ENCODE data around the gene PCDHGA4.

Gene PCDHGA4

DNA sequence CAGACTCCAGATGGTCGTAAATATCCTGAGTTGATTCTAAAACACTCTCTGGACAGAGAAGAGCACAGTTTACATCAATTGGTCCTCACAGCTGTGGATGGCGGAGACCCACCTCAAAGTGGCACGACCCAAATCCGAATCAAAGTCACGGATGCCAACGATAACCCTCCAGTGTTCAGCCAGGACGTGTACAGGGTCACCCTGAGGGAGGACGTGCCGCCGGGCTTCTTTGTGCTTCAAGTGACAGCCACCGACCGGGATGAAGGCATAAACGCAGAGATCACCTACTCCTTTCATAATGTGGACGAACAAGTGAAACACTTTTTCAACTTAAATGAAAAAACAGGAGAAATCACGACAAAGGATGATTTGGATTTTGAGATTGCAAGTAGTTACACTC lies 5.9 kb downstream of the PCDHGA4 start:
- ChIA-PET POLR2A (ENCODE audit: low non-redundant PET) (no interaction called here), CTCF (interaction anchor here (0.6 to 2.7 kb wide), 9 partner anchors 9 to 258 kb away, joined by 3 to 16 read pairs (median 4); partner anchors contain the start of genes DIAPH1, PCDHGA1, PCDHGA10 and PCDHGB1)
- no peak for DNase-seq (ENCODE audit: low spot score)
- TF ChIP-seq, protein P1, sequence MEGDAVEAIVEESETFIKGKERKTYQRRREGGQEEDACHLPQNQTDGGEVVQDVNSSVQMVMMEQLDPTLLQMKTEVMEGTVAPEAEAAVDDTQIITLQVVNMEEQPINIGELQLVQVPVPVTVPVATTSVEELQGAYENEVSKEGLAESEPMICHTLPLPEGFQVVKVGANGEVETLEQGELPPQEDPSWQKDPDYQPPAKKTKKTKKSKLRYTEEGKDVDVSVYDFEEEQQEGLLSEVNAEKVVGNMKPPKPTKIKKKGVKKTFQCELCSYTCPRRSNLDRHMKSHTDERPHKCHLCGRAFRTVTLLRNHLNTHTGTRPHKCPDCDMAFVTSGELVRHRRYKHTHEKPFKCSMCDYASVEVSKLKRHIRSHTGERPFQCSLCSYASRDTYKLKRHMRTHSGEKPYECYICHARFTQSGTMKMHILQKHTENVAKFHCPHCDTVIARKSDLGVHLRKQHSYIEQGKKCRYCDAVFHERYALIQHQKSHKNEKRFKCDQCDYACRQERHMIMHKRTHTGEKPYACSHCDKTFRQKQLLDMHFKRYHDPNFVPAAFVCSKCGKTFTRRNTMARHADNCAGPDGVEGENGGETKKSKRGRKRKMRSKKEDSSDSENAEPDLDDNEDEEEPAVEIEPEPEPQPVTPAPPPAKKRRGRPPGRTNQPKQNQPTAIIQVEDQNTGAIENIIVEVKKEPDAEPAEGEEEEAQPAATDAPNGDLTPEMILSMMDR (conservative IDR thresholded peaks at IDR 0.05; ENCODE audit: low read depth) = no peak
- no peak overlapping the region for H3K27ac ChIP-seq

DNA sequence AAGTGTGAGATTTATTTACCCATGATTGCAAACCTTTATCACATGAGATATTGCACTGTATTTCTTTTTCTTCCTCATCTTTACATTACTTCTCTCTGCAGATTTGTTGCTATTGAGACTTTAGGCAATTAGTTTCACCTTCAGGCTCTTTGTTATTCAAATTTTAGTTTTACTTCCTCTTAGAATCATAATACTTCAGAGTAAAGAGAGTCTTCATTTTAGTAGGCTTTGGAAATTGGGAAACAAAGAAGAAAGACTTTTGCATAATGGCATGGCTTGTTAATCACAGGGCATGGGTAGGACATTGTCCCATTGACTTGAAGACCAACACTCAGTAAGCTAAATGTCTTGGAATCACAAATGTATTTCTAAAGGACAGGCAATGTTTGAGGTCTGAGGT lies 7.9 kb downstream of the PCDHGA4 start:
- DNase-seq (ENCODE audit: low spot score) = no peak
- no peak overlapping the region for H3K27ac ChIP-seq
- ChIA-PET POLR2A (ENCODE audit: low non-redundant PET) (no interaction called here), CTCF (no interaction called here)
- TF ChIP-seq, protein P1 (conservative IDR thresholded peaks at IDR 0.05; ENCODE audit: low read depth) = no peak

DNA sequence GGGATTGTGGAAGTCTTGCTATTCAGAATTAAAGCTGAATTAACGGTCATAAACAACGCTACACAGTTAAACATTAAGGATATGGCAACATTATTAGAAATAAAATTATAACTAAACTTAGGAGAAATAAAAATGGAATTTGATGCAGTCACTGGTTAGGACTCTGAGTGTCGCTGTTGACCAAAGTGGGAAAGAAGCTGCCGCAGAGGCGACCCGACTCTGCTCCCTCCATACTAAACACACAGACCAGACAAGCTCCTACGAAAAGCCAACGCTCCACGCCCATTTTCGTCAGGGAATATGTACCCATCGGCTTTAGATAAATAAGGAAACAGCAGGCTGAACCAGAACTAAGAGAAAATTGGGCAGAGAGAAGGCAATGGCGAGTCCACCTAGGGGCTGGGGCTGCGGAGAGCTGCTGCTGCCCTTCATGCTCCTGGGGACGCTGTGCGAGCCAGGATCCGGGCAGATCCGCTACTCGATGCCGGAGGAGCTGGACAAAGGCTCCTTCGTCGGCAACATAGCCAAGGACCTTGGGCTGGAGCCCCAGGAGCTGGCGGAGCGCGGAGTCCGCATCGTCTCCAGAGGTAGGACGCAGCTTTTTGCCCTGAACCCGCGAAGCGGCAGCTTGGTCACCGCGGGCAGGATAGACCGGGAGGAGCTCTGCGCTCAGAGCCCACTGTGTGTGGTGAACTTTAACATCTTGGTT lies 9.3 kb downstream of the PCDHGA4 start, which contains the start of gene PCDHGA5:
PCDHGA5 (plus strand) TSS at position 211 of the 709 bp plus-strand sequence; CDS start at position 380, 169 bp downstream.
- CTCF ChIA-PET = interaction anchor here (0.6 to 1.0 kb wide), 4 partner anchors 10 to 1472 kb away, joined by 3 to 4 read pairs (median 4); partner anchors contain the start of gene PCDHGA6

DNA sequence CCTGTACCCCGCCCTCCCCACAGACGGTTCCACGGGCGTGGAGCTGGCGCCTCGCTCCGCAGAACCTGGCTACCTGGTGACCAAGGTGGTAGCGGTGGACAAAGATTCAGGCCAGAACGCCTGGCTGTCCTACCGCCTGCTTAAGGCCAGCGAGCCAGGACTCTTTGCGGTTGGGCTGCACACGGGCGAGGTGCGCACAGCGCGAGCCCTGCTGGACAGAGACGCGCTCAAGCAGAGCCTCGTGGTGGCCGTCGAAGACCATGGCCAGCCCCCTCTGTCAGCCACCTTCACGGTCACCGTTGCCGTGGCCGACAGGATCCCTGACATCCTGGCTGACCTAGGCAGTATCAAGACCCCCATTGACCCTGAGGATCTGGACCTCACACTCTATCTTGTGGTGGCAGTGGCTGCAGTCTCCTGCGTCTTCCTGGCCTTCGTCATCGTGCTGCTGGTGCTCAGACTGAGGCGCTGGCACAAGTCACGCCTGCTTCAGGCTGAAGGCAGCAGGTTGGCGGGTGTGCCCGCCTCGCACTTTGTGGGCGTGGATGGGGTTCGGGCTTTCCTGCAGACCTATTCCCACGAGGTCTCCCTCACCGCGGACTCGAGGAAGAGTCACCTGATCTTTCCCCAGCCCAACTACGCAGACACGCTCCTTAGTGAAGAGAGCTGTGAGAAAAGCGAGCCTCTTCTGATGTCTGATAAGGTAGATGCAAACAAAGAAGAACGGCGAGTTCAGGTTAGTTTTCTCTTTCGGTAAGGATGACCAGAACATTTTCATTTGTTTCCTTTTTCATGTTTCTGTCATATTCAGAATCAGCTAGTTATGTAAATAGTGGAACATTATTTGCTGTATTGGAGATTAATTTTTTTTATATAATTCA lies 11.4 kb downstream of the PCDHGA4 start:
- ChIA-PET CTCF (no interaction called here), POLR2A (ENCODE audit: low non-redundant PET) (no interaction called here)
- H3K27ac ChIP-seq = no peak overlapping the region
- no peak for DNase-seq (ENCODE audit: low spot score)
- TF ChIP-seq, protein P1 (conservative IDR thresholded peaks at IDR 0.05; ENCODE audit: low read depth) = no peak

More for the DNA sequence above, 9.3 kb downstream of the PCDHGA4 start, which contains the start of gene PCDHGA5:
- no peak for DNase-seq (ENCODE audit: low spot score)
- POLR2A ChIA-PET (ENCODE audit: low non-redundant PET) = no interaction called here
- H3K27ac ChIP-seq = no peak within 1 kb of the TSS
- TF ChIP-seq, protein P1 (conservative IDR thresholded peaks at IDR 0.05; ENCODE audit: low read depth) = no peak

DNA sequence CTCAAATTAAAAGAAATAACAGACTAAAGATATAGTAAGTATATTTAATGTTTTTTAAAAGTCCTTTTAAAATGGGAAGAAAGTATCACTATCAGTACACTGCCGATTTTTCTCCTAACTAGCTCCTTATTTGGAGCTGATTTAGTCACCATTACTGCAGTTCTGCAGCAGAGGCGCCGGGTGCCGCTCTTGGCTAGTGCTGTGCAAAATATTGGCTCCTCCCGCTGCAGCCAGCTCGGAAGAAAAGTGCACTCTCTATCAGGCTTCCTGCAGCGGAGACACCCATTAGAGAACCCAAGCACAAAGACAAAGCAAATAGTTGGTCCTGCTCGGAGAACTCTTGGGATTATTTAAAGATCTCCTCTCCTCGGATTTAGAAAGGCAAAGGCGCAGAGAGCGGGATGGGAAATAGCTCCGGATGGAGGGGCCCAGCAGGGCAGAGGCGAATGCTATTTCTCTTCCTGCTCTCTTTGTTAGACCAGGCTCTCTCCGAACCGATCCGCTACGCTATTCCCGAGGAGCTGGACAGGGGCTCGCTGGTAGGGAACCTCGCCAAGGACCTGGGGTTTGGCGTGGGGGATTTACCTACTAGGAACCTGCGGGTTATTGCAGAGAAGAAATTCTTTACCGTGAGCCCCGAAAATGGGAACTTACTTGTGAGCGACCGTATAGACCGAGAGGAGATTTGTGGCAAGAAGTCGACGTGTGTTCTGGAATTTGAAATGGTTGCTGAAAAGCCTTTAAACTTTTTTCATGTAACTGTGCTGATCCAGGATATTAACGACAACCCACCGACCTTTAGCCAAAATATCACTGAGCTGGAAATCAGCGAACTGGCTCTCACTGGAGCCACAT lies 15.4 kb downstream of the PCDHGA4 start, which contains the start of gene PCDHGB3:
PCDHGB3 (plus strand) TSS at position 249 of the 855 bp plus-strand sequence; CDS start at position 402, 153 bp downstream.
- ChIA-PET CTCF (interaction anchor here (0.5 to 1.8 kb wide), 14 partner anchors 10 to 197 kb away, joined by 3 to 7 read pairs (median 4); partner anchors contain the start of genes PCDHB11, PCDHB14, PCDHGA2 and PCDHGB1), POLR2A (ENCODE audit: low non-redundant PET) (no interaction called here)
- no peak within 1 kb of the TSS for H3K27ac ChIP-seq
- TF ChIP-seq, protein P1 (conservative IDR thresholded peaks at IDR 0.05; ENCODE audit: low read depth) = peak; percentile 32
- no peak for DNase-seq (ENCODE audit: low spot score)
